HL-60 (cell line): ENCODE data around the gene TUBB4B.

Source experiments
- CTCF ChIP-seq: IDR thresholded peaks from one replicate; pipeline ENCODE4 v1.5.1; 2011; ENCODE audit warnings: low read length, control low read depth, inconsistent platforms; ENCODE audit not compliant: insufficient read depth
- REST ChIP-seq: IDR thresholded peaks from 2 replicates; pipeline ENCODE4 v1.6.1; 2012; ENCODE audit warnings: low read depth; ENCODE audit not compliant: insufficient replicate concordance

- TF ChIP-seq CTCF (no peak), REST (no peak)
Measured at GRCh38 chr9:137223078-137223970, 17.8 kb upstream of the TUBB4B start.
